Caki2 (cell line): ENCODE results near the gene TSPYL4. TPM values are rescaled to one million over a fixed set of nuclear protein-coding genes. Genes with fewer than 3 reads are reported as not detected.

Source experiments
- DNase-seq: peaks from one replicate; pipeline ENCODE4 v3.0.0-alpha.2; 2015; ENCODE audit warnings: low read depth
- in situ Hi-C: cut with HindIII; loops from 2 replicates; pipeline ENCODE4 v1.10.0; 2016; ENCODE audit warnings: low sequenced_read_pairs, low pct_unique_long_range_greater_than_20kb, mixed read lengths
- total RNA-seq: library from RNA; depleted of rRNA; stranded (reverse); fragments of >200 nt; shearing (Covaris generic); gene quantifications from 2 replicates; pipeline ENCODE4 v1.2.3, GENCODE V29; 2014; ENCODE audit warnings: low replicate concordance; rRNA removed

Gene TSPYL4
- total RNA-seq, 1 experiment from 2014 or later, result 3.4 TPM

DNA sequence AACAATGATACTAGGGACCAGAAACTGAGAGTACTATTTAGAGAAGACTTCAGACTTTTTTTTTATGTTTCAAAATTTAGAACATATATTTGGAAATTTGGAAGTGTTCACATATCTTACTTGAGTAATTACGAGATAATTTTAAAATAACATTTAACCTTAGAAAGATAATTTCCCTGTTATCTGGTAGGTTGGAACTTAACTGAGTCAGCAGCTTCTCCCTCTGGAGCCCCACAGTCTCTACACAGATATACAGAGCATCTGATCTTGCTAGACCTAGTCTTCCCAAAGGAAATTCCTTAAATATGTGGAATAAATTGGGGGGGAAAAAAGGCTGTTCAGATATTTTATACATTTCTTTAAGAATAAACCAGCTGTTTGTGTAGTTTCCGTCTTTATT is 48.6 kb downstream of the TSPYL4 start:
- DNase-seq, result no peak
- in situ Hi-C loops, result no loop called here

DNA sequence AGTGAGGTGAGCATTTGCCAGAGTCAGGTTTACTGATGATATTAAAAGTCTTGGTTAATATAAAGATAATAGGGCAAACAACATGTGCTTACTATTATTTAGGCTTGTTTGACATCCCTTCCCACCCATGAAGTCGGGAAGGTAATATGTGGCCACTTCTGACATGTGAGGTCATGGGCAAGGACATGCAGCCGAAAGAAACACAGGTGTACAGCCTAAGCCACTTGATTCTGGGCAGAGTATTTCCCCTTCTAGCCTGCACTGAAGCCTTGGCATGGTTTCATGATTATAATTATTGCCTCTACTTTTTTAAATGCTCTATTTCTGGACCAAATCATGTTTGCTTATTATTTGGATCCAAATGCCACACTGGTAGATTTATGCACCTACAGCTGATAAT is 52.3 kb downstream of the TSPYL4 start:
- in situ Hi-C loops, result no loop called here
- DNase-seq, result no peak

DNA sequence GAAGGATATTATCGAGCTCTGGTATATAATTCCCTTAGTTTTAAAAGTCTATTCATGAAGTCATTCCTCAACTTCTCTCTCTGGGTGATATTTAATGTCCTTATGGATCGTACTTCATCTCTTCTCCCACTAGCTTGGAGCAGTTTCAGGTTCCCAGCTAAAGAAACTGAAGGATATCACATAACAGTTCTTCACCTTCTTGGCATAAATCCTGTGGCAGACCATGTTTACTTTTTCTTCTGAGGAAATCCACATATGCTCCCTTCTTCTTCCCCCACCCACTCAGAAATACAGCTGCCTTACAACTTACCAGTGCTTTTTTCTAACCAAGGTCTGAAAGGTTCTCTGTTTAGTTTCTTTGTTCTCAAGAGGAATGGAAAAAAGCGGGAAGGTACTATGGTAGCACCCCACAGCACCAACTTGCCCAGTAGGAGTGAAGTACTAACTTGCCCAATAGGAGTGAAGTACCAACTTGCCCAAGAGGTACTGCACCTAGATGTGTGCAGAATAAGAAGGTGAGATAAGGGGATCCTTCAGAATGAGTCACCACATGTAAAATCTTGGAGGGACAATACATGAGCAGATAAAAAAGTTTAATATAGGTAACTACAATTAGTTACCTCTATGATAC is 53.1 kb downstream of the TSPYL4 start:
- in situ Hi-C loops, result no loop called here
- no peak for DNase-seq

Other genes with a start within 250 kb of the TSPYL4 start
- 5.0 and 5.1 TPM in 2 replicates for gene FRK, start 193.2 kb downstream of the TSPYL4 start, total RNA-seq
- 9.4 and 12.3 TPM in 2 replicates for gene NT5DC1, start 153.2 kb downstream of the TSPYL4 start, total RNA-seq
- not detected in 2 replicates for gene COL10A1, start 127.9 kb downstream of the TSPYL4 start, total RNA-seq
- gene TSPYL1, start 25.9 kb upstream of the TSPYL4 start, total RNA-seq, result 31.9 and 37.4 TPM in 2 replicates
- gene DSE, start 116.9 kb upstream of the TSPYL4 start, total RNA-seq, result 10.6 and 15.6 TPM in 2 replicates
- not detected in 2 replicates for gene CALHM6, start 207.3 kb upstream of the TSPYL4 start, total RNA-seq